ENCODE results near the gene RPS6KC1.

- TF ChIP-seq CTCF (IDR thresholded peaks at IDR 0.05) (peak in 2 of 7 experiments; percentile 2 to 21), POLR2A (IDR thresholded peaks at IDR 0.05) (peak in 2 of 3 donors; percentile 53 to 61)
These were observed at the start of gene RPS6KC1 for GRCh38 chr1:213051127-213051880.
